Stimulated activated CD8-positive, alpha-beta memory T cell treated with anti-CD3 and anti-CD28 coated beads, Interleukin-2, amount 100 ng/mL, for 48 hours (primary cell): ENCODE data around the gene SFRP2.
A peak's percentile ranks its signal among the peaks of the same experiment; 100 is the strongest.

Source experiments
- DNase-seq, 2 donors: peaks; one replicate each; pipeline ENCODE4 v3.0.0-alpha.2; 2020; ENCODE audit warnings: low read depth in 2 of 2

Gene SFRP2

DNA sequence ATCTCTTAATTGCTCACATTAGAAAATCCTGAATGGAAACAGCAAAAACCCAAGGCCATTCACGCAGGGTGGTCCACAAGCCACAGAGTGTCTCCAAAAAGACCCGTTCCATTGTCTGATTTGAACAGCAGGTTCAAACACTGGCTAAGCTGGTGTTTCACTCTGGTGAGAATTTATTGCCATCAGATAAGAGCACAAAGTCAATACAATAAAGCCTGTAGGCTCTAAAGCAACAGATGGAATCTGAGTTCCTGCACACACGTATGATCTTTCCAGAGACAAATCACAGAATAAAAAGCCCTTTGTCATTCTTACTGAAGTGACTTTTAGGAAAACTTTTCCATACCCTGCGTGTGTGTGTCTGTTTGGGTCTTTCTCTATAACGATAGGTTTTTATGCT lies 5.1 kb upstream of the SFRP2 start:
- no peak for DNase-seq

DNA sequence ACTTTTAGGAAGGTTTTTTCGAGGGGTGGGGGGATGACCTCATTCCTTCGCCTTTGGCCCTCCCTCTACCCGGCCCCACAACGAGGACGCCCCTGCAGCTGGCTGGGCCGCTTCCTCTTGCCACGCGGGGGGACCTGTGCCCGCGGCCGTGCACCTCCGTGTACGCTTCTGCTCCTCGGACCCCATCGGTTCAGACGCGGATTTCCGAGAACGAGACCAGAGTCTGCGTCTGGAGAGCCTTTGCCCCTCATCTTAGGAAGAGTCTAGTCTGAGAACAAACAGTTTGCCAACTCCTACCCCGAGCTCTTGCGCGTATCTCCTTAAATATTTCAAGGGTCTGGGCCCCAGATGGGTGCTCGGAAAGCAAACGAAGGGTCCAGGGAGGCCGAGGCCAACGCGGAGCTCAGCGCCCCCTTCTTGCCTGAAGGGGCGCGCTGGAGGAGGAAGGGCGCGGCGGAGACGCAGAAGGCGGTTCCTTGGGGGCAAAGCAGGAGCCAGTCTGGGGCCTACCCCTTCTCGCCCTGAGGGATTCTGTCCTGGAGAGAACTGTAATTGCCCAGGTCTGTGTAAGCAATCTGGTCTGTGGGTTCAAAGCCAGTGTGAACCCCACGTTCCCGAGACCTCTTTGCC lies 3.9 kb upstream of the SFRP2 start:
- no peak for DNase-seq

DNA sequence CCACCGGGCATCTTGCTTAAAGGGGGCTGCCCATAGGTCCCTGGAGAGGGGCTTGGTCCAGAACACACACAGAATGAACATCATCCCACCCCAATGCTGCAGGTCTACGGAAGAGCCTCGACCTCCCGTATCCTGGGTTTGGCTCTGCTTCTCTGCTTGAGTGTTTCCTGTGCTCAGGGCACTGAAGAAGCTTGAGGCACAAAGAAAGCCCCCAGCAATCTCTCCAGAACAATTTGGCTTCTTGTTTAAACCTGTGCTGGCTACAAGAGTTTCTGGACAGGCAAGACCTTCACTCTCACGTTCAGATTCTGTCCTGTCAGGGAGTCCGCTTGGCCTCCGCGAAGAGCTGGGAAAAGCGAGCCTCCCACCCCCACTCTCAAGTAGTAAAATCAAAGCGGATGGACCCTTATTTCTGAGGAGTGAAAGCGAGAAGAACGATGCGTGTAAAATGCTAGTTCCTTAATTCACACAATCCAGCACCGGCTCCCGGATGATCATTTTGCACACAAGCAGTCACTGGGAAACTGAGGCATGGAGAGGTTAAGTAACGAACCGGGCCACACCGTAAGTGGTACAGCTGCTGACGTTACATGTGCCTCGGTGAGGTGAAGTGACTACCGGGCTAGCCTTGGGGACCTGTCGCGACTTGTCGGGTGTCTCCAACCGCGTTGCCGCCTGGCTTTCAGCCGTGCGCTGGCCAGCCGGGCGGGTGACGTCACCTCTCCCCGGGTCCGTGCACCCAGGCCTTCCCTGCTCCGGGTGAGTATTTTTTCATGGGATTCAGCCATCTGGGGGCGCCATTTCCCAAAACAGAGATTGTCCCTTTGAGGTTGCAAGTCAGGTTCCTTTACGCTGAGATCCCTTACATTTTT lies 3.1 kb upstream of the SFRP2 start:
- DNase-seq: peak in 1 of 2 donors; percentile 43

- peak in 1 of 2 donors; percentile 27 for DNase-seq
Measured at GRCh38 chr4:153790962-153791551, 2.2 kb upstream of the SFRP2 start.

DNA sequence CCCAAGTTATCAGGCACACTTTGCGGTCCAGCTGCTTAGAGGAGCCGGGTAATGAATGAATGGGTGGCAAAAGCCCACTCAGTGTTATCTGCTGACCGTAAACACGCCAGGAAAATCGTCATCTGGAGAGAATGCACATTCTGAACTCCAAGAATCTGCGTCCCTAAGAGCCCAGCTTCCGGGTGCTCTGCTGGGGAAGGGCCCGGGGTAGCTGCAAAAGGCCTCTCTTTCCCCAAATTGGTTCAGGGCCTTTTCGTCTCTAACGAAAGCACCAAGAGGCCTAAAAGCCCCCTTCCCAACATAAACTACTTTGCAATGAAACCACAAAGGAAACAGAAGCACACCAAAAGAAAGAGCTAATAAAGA lies 1.6 kb upstream of the SFRP2 start:
- DNase-seq: no peak

DNA sequence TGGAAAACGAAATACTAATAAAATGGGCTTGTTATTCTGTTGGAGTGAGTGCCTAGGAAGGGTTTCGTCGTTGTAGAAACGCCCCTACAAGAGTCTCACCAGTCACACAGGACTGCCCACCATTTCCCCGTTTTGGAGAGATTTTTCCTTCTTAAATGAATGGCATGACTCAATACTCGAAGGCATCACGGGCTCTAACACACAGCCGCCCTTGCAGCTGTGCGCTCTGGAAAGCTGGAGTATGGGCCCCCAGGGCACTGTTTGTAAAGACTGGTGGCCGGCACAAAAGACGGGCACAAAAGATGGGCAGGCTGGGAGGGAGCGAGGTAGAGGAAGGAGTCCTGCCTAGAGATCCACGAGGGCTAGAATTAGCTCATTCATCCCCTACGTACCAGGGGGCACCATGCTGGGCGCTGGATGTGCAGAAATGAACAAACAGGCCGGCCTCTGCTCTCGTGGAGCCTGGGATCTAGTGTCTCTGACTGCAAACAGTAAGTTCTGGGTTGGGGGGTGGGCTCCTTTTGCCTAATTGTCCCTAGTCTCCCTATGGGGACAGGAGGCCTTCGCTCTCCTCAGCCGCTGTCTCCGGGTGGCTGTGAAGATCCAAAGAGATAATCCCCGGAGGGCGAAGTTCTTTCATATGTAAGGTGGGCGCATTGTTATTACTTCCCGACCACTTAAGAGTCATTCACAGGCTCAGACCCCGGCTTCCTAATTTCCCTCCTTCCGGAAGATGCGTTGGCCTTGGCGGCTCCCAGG lies 1.0 kb upstream of the SFRP2 start:
- DNase-seq: no peak

DNA sequence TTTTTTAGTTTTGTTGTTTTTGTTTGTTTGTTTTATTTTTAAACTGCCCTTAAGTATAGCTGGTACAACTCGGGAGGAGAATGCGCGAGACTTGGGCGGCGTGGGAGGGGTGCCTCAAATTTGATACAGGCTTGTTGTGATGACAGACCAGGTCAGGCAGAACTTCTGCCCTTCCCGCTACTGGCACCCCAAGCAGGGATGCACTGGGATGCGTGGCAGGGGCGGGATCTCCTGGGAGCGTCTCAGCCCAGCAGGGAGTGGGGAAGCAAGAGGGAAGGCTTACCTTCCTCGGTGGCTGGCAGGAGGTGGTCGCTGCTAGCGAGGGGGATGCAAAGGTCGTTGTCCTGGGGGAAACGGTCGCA lies 851 bp downstream of the SFRP2 start:
- no peak for DNase-seq

DNA sequence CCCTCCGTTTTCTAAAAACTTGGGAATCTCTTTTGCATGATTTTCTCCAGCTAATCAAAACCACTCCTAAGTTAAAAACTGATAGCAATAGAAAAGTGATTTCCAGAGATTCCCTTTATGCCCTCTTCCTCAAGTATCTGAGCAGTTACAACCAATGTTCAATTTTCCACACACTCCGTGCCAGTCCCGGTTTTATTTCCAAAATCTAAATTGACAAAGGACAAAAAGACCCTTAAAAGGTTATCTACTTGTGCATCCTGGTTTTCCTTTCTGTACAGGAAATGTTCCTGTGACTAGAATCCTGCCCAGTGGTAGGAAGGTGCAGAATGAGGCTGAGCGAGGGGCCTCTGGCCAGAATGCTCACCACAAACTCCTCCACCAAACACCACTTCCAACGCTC lies 1.3 kb downstream of the SFRP2 start:
- DNase-seq: no peak

DNA sequence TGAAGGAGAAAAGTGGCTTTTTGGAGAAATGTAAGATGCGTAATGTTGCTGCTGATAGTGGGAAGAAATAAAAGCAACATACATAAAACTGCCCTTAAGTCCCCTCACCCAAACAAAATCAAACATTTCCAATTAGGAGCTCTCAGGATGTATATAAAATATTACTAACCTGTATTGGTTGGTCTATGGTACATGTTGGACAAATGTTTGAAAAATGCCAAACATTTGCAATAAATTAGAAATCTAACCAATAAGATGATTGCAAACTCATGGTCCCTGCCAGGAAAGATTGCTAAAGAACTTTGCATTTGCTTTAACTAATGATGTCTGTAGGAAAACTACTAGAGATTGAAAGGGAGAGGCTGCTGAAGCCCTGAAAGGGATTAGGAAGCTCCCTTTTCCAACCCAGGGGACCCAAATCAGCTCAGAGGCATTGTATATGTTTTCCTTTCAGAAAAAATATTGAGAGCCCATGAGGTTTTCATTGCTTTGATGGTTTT lies 1.8 kb downstream of the SFRP2 start:
- DNase-seq: no peak

DNA sequence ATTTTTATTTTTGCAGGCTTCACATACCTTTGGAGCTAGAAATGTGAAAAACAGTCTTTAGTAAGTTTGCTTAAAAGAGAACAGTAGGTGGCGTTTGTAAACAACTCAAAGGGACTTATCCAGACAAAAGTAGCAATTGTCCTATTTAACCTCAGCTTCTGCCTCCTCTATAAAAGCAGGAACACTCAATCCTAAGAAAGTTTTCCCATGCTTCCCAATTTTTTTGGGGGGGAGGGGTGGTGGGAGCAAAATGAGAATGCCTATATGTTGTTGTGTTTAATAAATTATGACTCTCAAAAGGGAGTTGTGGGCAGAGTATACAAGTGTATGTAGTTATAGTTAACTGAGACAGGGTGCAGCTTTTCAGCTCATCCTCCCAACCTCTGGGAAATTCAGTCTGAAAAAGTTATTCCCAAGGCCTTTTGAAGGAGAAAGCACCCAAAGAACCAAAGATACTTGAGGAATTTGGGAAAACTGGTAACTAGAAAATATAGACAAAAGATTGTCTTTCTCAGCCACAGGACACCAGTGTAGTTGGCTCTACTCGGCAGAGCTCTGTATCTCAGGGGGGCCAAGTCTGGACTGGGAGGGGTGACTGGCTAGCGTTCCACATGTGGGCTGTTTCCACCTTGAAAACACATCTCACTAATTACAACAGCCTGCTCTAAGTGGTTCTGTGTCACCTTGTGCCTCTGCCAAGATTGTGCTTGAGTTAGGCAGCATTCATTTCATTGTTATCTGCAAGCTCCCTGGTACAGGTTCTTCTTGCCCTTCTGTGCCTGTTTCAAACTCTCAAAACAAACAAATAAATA lies 2.8 kb downstream of the SFRP2 start:
- no peak for DNase-seq

GRCh38 chr4:153784166-153784699 lies 4.7 kb downstream of the SFRP2 start:
- DNase-seq: no peak

- no peak for DNase-seq
Measured at GRCh38 chr4:153782581-153782980, 6.3 kb downstream of the SFRP2 start.

- no peak for DNase-seq
Measured at GRCh38 chr4:153781717-153782416, 7.0 kb downstream of the SFRP2 start.

- DNase-seq: no peak
Measured at GRCh38 chr4:153781280-153781679, 7.6 kb downstream of the SFRP2 start.

GRCh38 chr4:153780876-153781275 lies 8.0 kb downstream of the SFRP2 start:
- DNase-seq: no peak

DNA sequence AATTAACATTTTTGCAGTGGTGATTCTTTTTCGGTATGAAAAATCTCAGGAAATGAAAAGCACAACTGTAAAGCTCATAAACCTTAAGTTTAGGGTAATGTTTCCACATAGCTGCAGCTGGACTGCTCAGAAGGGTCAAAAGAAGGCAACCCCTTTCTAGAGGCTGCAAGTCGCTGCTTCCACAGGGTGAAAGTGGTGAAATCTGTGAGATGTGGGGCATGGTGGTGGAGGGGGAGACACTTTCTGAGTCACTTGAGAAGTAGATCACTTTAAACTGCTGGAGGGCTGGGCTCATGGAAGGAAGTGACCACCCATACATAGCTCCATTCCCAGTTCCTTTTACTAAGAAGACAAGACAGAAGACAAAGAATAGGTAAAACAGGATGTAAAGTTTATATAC lies 8.7 kb downstream of the SFRP2 start:
- DNase-seq: no peak

- DNase-seq: no peak
Measured at GRCh38 chr4:153778383-153778782, 10.5 kb downstream of the SFRP2 start.

DNA sequence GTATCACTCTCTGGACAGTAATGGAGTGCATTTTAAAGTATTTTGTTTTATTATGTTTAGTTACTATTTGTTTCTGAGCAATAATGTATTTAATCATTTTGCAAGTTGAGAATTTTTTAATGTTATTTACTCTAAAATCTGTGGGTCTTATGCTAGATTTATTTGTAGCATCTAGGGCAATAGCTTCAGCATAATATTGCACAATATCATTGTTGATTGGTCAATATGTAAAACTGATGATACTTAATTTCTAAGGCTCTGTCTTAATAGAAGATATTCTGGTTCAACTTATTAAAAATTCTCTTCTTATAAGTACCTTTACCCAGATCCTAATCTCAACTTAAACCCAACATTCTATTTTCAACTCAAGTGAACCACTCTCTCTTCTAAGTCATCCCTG lies 11.5 kb downstream of the SFRP2 start:
- DNase-seq: no peak

- no peak for DNase-seq
Measured at GRCh38 chr4:153776601-153777000, 12.3 kb downstream of the SFRP2 start.

DNA sequence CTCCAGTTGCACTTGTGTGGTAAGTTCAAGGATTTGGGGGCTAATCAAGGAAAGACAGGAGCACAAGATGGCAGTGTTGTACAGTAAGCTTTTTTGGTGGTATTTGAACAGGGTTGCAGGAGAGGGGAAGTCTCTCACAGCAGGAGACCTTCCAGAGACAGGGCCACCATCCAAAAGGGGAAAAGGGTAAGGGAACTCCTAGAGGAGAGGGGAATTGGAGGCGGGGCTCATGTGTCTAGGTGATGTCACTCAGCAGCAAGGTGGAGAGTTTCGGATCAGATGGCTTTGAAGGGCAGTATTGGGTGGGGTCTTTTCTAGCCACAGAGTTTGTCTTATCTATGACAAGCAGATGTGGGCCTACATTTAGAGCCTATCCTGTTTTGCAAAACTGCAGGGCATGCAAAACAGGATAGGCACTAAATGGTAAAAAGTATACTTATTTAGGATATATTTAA lies 15.6 kb downstream of the SFRP2 start:
- DNase-seq: no peak
